Glomerular visceral epithelial cell (primary cell): ENCODE results near the gene IQGAP3.

Experiments used
- DNase-seq: peaks from one replicate; pipeline ENCODE4 v3.0.0-alpha.2; 2016; ENCODE audit errors: extremely low spot score

Gene IQGAP3

DNA sequence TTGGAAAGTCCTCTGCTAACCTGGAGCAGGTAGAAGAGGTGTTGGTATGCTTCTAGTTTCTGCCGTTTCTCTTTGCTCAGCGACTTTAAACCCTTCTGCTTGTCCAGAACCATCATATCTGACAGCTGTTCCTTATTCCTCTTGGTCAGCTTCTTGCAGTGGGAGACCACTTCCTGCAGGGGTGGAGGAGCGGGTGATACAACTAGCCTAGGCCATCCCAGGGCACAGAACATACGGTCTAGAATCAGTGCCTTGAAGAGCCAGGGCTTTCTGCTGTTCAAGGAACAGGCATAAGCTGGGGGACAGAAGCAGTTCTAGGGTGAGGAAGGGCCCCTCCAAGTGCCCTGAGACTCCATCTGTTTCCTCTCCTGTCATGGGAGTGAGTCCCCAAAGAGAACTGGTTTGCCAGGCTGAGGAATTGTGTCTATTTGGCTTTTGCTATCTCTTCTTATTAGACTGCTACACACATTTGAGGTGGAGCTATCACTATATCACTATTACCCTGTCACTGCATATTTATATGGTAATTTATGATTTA lies 32.5 kb downstream of the IQGAP3 start:
- no peak for DNase-seq

DNA sequence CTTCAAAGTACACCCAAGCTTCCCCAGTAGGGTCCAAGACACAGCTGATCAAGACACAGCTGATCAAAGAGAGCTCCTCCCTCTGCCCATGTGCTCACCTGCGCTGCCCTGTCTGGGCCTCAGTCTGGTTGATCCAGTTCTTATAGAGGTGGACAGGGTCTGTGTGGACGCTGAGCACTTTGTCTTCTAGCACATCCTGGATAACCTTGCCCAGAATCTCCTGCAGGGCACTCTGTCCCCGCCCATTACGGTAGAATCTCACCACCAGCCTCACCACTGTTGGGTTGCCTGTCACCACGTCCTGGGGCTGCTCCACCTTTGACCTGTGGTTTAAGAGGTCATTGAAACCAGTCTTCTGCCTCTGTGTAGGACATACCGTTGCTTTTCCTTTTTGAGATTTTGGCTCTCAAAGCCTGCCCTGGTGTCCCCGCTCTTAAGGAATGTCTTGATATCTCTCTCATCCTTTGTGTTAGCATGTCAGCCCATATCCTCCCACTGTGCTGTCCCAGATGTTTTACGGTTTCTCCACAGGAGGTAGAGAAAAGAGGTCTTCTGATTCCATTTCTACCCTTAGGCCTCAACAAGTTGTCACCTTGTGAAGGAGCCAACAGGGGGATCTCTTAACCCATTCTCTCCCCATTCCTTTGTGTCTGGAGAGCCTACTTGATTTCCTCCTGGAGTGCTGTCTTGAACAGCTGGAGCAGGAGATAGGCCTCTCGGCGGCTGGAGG lies 33.5 kb downstream of the IQGAP3 start:
- DNase-seq = no peak

DNA sequence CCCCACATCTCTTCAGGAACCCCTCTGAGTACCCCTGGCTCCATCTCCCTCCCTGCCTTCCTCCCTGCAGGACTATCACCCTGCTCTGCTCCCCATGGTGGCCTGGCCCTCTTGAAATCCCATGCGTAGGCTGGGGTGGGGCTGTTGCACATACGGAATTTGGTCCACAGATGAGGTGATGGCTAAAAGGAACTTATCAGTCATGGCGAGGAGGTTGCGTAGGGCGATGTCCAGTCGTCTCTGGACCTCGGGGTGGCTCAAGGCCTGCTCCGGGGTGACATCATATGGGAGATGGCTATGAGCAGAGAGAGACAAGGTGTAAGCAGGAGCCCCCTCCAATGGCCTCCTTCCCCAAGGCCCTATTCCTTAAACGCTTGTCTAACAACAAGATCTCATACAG lies 35.3 kb downstream of the IQGAP3 start:
- DNase-seq = no peak

DNA sequence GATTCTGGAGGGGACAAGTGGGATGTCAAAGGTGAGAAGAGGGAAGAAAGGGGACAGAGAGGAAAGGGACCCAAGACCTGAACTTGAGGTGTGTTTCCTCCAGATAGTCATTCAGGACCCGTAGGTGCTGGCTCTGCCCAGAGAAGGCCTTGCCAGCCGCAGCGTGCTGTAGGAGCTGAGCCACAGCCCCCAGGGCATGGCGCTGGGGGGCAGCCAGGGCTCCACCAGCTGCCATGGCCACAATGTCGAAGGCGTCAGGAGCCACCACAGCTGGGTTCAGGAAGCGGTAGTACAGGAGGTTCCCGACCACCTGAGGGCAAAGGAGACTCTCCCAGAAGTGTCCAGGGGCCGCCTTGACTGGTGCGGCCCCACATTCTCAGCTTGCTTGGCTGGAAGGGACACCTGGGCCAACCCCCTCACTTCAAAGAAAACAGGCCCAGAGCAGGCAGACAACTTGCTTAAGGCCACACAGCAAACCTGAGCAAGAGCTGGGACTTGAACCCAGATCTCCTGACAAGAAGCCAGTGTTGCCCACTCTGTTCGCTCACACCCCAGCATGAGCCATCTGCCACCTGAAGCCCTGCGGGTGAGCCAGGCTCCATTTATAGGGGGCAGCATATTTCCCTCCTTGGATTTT lies 37.8 kb downstream of the IQGAP3 start:
- no peak for DNase-seq

GRCh38 chr1:156533568-156534220 lies 38.7 kb downstream of the IQGAP3 start:
- no peak for DNase-seq

DNA sequence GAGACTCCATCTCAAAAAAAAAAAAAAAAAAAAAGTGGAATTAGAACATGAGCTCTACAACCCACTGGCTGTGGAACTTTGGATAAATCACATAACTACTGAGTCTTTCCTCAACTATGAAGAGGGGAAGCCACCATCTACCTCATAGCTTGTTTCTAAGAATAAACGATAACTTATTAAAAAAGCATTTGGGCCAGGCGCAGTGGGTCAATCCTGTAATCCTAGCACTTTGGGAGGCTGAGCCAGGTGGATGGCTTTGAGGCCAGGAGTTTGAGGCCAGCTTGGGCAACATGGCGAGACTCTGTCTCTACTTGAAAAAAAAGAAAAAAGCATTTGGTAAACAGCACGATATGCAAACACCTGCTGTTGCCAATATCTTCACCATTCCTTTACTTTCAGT lies 40.0 kb downstream of the IQGAP3 start:
- DNase-seq = no peak

DNA sequence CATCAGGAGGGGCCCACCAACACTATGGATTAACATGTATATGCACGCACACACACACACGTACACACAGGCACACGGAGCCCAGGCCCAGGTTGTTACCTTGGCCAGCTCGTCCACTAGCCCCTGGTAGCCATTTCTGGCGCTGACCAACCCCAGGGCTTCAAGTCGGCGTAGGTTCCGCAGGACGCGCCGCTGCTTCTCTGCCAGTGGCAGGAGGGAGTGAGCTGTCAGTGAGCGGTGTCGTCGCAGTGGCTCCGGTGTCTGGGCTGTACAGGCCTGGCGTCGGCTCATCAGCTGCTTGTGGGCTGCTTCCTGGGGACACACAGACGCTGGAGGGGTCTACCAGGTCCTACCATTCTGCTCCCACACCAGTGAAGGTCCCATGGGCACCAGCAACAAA lies 42.4 kb downstream of the IQGAP3 start:
- DNase-seq = no peak

DNA sequence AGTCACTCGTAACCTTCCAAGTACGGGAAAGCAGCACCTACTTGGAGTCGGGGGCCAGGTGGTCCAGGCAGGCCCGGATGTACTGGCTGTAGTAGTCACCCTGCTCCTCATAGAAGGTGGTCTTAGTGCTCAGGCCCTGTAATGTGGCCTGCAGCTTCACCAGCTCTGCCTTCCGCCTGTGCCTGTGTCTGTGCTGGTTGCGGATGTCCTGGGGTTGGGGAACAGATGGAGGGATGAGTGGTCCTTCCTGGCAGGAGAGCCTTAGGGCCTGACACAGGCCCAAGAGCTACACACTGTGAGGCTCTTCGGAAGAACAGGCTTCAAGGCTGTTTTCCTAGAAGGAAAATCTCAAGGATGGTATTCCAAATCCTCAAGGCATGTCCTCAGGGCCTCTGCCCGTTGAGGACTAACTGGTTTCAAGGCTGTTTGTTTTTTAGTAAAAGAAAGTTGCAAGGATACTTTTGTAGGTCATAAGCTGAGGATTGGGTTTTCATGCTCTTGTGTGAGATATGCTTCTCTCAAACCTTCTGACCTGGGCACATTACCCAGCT lies 43.4 kb downstream of the IQGAP3 start:
- DNase-seq = no peak

DNA sequence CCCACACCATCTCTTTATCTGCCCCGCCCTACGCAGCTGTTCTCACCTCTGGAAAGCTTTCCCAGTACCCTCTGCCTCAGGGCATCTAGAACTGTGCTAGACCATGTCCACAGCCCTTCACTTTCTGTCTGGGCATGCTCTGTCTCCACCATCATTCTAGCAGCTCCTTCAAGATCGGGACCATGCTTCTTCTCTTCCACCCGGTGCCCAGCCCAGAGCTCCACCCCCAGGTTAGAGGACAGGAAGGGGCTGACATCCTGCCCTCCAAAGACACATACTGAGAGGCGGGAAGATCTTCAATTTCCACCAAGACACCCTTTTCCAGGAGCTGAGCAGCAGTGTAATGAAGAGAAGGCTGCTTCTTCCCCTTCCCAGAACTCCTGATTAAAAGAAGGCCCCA lies 44.1 kb downstream of the IQGAP3 start:
- DNase-seq = no peak

GRCh38 chr1:156527584-156527983 lies 44.8 kb downstream of the IQGAP3 start:
- DNase-seq = no peak

DNA sequence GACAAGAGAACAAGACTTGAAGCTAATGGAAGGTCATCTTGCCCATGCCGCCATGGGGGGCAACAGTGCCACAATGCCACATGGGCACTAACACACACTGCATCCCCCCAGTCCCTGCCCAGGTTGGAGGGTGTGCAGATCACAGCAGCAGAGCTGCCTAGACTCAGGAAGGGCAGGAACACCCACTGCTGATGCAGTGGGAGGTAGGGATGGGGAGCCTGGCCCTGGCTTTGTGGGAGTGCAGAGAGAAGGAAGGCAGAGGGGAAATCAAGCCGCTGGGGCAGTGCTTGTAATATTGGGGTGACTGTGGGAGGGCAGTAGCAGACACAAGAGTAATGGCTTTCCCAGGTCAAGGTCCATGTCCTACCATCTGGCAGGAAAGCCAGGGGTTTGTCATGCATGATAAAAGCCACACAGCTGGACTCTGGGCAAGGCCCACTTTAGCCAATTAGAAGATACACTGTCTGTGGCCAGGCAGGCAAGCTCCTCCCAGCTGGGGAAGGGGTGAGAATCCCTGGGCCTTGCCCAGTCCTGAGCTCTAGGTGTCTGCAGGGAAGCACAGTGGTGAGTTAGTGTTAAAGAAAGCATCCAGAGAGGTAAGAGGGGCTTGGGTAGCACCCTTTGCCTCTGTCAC lies 46.4 kb downstream of the IQGAP3 start:
- no peak for DNase-seq

GRCh38 chr1:156525071-156525501 lies 47.3 kb downstream of the IQGAP3 start:
- DNase-seq = no peak

- no peak for DNase-seq
These were observed 47.9 kb downstream of the IQGAP3 start for GRCh38 chr1:156524481-156524869.

DNA sequence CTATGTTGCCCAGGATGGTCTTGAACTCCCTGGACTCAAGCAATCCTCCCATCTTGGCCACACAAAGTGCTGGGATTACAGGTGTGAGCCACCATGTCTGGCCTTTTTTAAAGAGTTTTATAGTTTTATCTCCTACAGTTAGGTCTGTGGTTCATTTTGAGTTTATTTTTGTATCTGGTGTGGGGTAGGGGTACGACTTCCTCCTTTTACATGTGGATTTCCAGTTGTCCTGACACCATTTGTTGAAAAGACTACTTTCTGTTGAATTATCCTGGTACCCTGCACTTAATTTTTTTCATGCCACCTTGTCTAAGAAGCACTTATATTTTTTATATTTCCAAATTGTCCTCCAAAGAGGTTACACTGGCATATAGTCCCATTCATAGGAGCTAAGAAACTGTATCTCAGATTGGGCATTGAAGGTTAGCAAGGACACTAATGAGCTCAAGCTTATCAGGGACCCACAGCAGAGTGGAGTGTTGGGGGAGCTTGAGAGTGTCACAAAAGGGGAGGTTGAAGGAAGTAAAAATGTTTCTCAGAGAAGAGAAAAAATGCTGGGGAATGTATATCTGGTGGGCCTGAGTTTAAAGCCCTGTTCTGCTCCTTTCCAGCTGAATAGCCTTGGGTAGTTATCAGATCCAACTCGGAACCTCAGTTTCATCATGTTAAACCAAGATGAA lies 48.4 kb downstream of the IQGAP3 start:
- DNase-seq = no peak

DNA sequence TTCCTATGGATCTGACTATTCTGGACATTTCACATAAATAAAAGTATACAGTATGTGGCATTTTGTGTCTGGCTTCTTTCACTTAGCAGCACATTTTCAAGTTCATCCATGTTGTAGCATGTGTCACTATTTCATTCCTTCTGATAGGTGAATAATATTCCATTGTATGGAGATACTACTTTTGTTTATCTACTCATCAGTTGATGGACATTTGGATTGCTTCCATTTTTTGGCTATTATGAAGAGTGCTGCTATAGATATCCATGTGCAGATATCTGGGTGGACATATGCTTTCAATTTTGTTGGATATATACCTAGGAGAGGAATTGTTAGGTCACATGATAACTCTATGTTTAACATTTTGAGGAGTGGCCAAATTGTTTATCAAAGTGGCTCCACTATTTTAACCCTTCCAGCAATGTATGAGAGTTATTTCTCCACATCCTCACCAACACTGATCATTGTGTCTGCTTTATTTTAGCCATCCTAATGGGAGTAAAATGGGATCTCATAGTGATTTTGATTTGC lies 49.9 kb downstream of the IQGAP3 start:
- no peak for DNase-seq

DNA sequence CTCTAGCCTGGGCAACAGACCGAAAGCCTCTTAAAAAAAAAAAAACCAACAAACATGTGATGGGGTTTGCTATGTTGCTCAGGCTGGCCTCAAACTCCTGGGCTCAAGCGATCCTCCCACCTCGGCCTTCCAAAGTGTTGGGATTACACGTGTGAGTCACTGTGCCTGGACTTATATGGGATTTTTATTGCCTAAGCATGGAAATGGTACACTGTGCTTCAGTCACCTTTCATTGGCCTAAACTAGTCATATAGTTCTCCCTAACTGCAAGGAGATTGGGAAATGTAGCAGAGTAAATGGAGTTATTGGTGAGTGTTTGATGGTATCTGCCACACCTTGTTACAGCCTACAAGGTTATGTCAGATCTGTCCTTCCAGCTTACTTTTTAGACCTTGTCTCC lies 54.6 kb downstream of the IQGAP3 start:
- DNase-seq = no peak

DNA sequence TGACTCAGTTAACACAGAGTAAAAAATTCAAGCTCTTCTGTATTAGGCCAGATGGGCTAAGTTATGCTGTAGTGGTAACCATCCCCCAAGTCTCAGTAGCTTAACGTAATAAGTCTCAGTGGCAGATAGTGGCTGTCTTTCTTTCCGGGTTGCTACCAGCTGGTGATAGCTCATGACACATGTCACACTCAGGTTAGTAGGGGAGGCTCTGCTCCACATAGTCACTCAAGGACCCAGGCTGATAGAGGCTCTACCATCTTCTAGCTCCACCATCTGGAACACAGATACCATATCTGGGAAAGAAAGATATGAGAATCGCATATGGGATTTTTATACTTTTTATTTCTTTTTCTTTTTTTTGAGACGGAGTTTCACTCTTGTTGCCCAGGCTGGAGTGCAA lies 55.5 kb downstream of the IQGAP3 start:
- no peak for DNase-seq

DNA sequence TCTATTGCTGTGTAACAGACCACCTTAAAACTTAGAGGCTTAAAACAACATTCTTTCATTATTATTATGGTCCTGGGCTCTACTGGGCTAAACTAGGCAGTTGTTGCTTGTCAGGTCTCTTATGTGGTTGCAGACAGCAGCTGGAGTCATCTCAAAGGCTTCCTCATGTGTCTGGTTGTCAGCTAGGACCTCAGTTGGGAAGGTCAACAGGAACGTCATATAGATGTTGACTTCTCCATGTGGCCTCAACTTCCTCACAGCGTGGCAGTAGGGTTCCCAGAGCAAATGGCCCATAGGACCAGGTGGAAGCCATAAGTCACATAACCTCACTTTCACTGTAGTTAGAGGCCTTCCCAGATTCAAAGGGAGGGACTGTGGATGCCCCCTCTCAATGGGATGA lies 56.4 kb downstream of the IQGAP3 start:
- DNase-seq = no peak

GRCh38 chr1:156513185-156513584 lies 59.2 kb downstream of the IQGAP3 start:
- no peak for DNase-seq

DNA sequence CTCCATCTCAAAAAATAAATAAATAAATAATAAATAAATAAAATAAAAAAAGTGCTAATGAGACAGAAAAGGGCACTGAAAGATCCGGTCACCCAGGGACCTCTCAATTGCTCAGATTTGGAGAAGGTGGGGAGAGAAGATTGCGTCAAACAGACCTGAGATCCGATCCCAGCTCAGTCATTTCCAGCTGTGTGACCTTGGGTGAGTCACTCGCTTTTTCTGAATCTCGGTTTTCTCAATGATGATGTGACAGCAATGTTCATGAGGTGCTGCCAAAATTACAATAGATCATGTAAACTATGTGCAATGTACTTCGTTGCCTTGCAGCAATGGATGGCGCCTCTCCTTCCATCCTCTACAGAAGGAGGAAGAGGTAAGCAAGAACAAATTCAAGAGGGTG lies 60.7 kb downstream of the IQGAP3 start:
- no peak for DNase-seq

GRCh38 chr1:156510709-156511108 lies 61.7 kb downstream of the IQGAP3 start:
- DNase-seq = no peak
